HepG2 (cell line): ENCODE results near the gene PLEKHN1. TPM values are rescaled to one million over a fixed set of nuclear protein-coding genes. Genes with fewer than 3 reads are reported as not detected.

Experiments used
- GATAD2A ChIP-seq: IDR thresholded peaks from 2 replicates; pipeline ENCODE4 v1.6.1; 2016
- HMG20B ChIP-seq: conservative IDR thresholded peaks from 2 replicates; pipeline ENCODE4 v1.6.1; 2016; ENCODE audit warnings: missing genetic modification reagents, missing compliant biosample characterization
- MIER2 ChIP-seq: IDR thresholded peaks from 2 replicates; pipeline ENCODE4 v1.6.1; 2016; ENCODE audit warnings: missing biosample characterization, missing genetic modification reagents
- MXD4 ChIP-seq: IDR thresholded peaks from 2 replicates; pipeline ENCODE4 v1.6.1; 2016; ENCODE audit warnings: mild to moderate bottlenecking, missing biosample characterization, missing genetic modification reagents
- SRSF9 ChIP-seq: fragments of 200-400 bp; formaldehyde crosslinking; IDR thresholded peaks from 2 replicates; pipeline ENCODE4 v1.6.1; 2018; ENCODE audit warnings: borderline replicate concordance, mild to moderate bottlenecking, low read depth, low read length; ENCODE audit not compliant: insufficient read depth, poor library complexity, severe bottlenecking
- TGIF2 ChIP-seq: IDR thresholded peaks from 2 replicates; pipeline ENCODE4 v1.6.1; 2016; ENCODE audit warnings: control low read depth, missing compliant biosample characterization
- ZFP1 ChIP-seq: IDR thresholded peaks from 2 replicates; pipeline ENCODE4 v1.6.1; 2016
- ZFP41 ChIP-seq: sonication (generic); formaldehyde crosslinking; IDR thresholded peaks from 2 replicates; pipeline ENCODE4 v1.4.0; 2020; ENCODE audit warnings: mild to moderate bottlenecking, missing genetic modification reagents, borderline replicate concordance
- ZNF296 ChIP-seq: sonication (generic); formaldehyde crosslinking; conservative IDR thresholded peaks from 2 replicates; pipeline ENCODE4 v1.5.0; 2020; ENCODE audit warnings: mild to moderate bottlenecking, missing genetic modification reagents
- ZNF430 ChIP-seq: sonication (generic); formaldehyde crosslinking; IDR thresholded peaks from 2 replicates; pipeline ENCODE4 v1.9.0; 2021; ENCODE audit warnings: mild to moderate bottlenecking, missing genetic modification reagents
- ZNF552 ChIP-seq: sonication (generic); formaldehyde crosslinking; IDR thresholded peaks from 2 replicates; pipeline ENCODE4 v1.9.0; 2022; ENCODE audit warnings: missing genetic modification reagents, mild to moderate bottlenecking, borderline replicate concordance
- ZNF629 ChIP-seq: sonication (generic); formaldehyde crosslinking; conservative IDR thresholded peaks from 2 replicates; pipeline ENCODE4 v1.5.0; 2020; ENCODE audit warnings: missing genetic modification reagents
- ZNF768 ChIP-seq: sonication (generic); formaldehyde crosslinking; IDR thresholded peaks from 2 replicates; pipeline ENCODE4 v1.4.0; 2020; ENCODE audit warnings: missing genetic modification reagents
- ZNF777 ChIP-seq: sonication (generic); formaldehyde crosslinking; IDR thresholded peaks from 2 replicates; pipeline ENCODE4 v1.4.0; 2020; ENCODE audit warnings: missing genetic modification reagents
- ZSCAN21 ChIP-seq: sonication (generic); formaldehyde crosslinking; IDR thresholded peaks from 2 replicates; pipeline ENCODE4 v1.8.0; 2022; ENCODE audit warnings: mild to moderate bottlenecking, missing genetic modification reagents, moderate library complexity, borderline replicate concordance
- polyA plus RNA-seq, 8 experiments: library from polyadenylated mRNA; depleted of rRNA in 3 of 8; stranded (reverse) in 7 of 8; unstranded in 1 of 8; fragments of >200 nt; fragmentation: Illumina TruSeq in 4 of 8; extraction: Trizol in 4 of 8; gene quantifications; 2 replicates each; pipeline versions ENCODE4 v1.2.1 to v1.2.3, GENCODE V29; 2011 to 2016; ENCODE audit warnings: low read depth in 4 of 8, missing spikeins in 1 of 8, mixed read lengths in 1 of 8; ENCODE audit not compliant: insufficient read depth in 1 of 8
- total RNA-seq, 5 experiments: library from RNA; depleted of rRNA; stranded (reverse); fragments of >200 nt; fragmentation: Illumina TruSeq; extraction: Trizol; gene quantifications; 2 replicates each; pipeline ENCODE4 v1.2.3, GENCODE V29; 2016; ENCODE audit warnings: low read depth in 1 of 5
- TF ChIP-seq, protein P1 (sequence below): sonication (generic); formaldehyde crosslinking; IDR thresholded peaks from 2 replicates; pipeline ENCODE4 v1.5.0; 2020; ENCODE audit warnings: mild to moderate bottlenecking, missing genetic modification reagents
- TF ChIP-seq, protein P2 (sequence below): sonication (generic); IDR thresholded peaks from 2 replicates; pipeline ENCODE4 v1.6.1; 2016; ENCODE audit warnings: low read depth, borderline replicate concordance
- TF ChIP-seq, protein P3 (sequence below): sonication (generic); formaldehyde crosslinking; IDR thresholded peaks from 2 replicates; pipeline ENCODE4 v1.8.1; 2023; ENCODE audit warnings: mild to moderate bottlenecking, moderate library complexity, missing genetic modification reagents
- TF ChIP-seq, protein P4 (sequence below): sonication (generic); formaldehyde crosslinking; IDR thresholded peaks from 2 replicates; pipeline ENCODE4 v1.5.0; 2020; ENCODE audit warnings: missing genetic modification reagents
- TF ChIP-seq, protein P5 (sequence below): sonication (generic); formaldehyde crosslinking; IDR thresholded peaks from 2 replicates; pipeline ENCODE4 v1.4.0; 2020; ENCODE audit warnings: low read depth, mild to moderate bottlenecking, missing genetic modification reagents

Gene PLEKHN1
- total and polyA plus RNA-seq, 2 of the 13 experiments (the other 11 are each of a cell fraction or from before 2014, with no cell fraction given): 0.42 to 0.58 TPM

DNA sequence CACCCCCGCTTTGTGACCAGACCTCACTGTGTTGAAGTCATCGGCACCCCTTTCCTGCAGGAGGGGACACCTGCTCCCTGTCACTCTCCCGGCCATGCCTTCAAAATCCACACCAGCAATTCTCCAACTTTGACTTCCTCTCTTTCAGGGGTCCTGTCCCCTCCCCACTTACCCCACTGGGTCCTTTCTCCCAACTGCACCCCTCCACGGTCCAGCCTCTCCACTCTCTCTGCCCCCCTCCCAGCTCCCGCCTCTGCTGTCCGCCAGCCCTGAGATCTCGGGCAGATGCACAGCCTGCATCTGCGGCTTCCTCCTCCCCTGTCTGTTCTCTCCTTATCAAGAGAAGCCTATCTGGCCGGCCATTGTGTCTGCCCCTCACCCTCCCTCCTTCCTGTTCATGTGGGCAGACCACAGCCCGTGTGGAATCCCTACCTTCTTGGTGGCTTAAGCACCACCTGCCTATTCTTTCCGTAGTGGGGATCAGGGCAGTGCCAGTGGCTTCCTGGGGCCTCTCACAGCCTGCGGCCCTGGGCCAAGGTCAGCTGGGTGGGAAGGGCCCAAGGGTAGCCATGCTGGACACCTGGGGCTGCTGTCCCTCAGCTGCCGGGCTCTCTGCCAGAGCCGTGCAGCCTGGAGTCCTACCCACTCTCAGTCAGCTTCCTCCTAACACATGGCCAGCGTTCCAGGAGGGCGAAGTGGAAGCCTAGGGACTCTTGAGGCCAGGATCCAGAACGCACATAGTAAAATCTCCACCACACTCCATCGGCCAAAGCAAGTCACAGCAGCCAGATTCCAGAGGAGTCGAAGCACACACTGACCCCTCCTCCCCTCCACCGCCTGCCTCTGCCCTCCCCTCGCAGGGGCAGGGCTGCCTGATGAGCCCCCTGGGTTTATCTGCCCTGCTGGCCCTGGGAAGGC lies 38.8 kb downstream of the PLEKHN1 start (continued):
- TF ChIP-seq, protein P1, sequence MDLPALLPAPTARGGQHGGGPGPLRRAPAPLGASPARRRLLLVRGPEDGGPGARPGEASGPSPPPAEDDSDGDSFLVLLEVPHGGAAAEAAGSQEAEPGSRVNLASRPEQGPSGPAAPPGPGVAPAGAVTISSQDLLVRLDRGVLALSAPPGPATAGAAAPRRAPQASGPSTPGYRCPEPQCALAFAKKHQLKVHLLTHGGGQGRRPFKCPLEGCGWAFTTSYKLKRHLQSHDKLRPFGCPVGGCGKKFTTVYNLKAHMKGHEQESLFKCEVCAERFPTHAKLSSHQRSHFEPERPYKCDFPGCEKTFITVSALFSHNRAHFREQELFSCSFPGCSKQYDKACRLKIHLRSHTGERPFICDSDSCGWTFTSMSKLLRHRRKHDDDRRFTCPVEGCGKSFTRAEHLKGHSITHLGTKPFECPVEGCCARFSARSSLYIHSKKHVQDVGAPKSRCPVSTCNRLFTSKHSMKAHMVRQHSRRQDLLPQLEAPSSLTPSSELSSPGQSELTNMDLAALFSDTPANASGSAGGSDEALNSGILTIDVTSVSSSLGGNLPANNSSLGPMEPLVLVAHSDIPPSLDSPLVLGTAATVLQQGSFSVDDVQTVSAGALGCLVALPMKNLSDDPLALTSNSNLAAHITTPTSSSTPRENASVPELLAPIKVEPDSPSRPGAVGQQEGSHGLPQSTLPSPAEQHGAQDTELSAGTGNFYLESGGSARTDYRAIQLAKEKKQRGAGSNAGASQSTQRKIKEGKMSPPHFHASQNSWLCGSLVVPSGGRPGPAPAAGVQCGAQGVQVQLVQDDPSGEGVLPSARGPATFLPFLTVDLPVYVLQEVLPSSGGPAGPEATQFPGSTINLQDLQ (CRISPR knock-in tag): peak; percentile 41; the same call in 1 of the 2 replicates
- TF ChIP-seq ZNF296 (CRISPR knock-in tag) (peak; percentile 80; the same call in 1 of the 2 replicates), ZNF552 (CRISPR knock-in tag) (no peak), TGIF2 (CRISPR knock-in tag) (peak; percentile 33; the same call in 1 of the 2 replicates), MXD4 (0 out of 2 replicates have a peak, but pooled peaks have one; percentile 43), ZNF777 (CRISPR knock-in tag) (no peak), SRSF9 (no peak), ZFP41 (no peak), HMG20B (0 out of 2 replicates have a peak, but pooled peaks have one; percentile 29), MIER2 (CRISPR knock-in tag) (peak; percentile 15; the same call in 1 of the 2 replicates), ZSCAN21 (no peak; the same call in 1 of the 2 replicates), ZNF768 (CRISPR knock-in tag) (peak; percentile 33; the same call in 1 of the 2 replicates), ZFP1 (CRISPR knock-in tag) (no peak), GATAD2A (CRISPR knock-in tag) (peak; percentile 75), ZNF629 (CRISPR knock-in tag) (0 out of 2 replicates have a peak, but pooled peaks have one; percentile 4), ZNF430 (peak; percentile 52)
- TF ChIP-seq, protein P2, sequence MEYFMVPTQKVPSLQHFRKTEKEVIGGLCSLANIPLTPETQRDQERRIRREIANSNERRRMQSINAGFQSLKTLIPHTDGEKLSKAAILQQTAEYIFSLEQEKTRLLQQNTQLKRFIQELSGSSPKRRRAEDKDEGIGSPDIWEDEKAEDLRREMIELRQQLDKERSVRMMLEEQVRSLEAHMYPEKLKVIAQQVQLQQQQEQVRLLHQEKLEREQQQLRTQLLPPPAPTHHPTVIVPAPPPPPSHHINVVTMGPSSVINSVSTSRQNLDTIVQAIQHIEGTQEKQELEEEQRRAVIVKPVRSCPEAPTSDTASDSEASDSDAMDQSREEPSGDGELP: peak; percentile 88; the same call in 1 of the 2 replicates
- TF ChIP-seq, protein P3, sequence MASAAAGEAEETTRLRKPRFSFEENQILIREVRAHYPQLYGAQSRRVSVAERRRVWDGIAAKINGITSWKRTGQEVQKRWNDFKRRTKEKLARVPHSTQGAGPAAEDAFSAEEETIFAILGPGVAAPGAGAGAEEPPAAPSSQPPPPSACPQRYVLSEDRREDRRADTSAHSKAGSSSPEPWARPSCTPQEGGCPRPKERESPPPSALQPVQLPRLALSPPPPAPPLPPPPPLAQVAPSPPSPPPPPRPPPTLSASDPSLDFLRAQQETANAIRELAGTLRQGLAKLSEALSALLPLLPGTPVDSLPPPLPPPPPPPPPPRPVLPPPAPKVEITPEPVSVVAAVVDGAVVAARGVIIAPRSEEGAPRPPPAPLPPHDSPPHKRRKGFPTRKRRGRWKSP (CRISPR knock-in tag): 0 out of 2 replicates have a peak, but pooled peaks have one; percentile 46
- TF ChIP-seq, protein P4, sequence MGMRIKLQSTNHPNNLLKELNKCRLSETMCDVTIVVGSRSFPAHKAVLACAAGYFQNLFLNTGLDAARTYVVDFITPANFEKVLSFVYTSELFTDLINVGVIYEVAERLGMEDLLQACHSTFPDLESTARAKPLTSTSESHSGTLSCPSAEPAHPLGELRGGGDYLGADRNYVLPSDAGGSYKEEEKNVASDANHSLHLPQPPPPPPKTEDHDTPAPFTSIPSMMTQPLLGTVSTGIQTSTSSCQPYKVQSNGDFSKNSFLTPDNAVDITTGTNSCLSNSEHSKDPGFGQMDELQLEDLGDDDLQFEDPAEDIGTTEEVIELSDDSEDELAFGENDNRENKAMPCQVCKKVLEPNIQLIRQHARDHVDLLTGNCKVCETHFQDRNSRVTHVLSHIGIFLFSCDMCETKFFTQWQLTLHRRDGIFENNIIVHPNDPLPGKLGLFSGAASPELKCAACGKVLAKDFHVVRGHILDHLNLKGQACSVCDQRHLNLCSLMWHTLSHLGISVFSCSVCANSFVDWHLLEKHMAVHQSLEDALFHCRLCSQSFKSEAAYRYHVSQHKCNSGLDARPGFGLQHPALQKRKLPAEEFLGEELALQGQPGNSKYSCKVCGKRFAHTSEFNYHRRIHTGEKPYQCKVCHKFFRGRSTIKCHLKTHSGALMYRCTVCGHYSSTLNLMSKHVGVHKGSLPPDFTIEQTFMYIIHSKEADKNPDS (CRISPR knock-in tag): no peak
- TF ChIP-seq, protein P5, sequence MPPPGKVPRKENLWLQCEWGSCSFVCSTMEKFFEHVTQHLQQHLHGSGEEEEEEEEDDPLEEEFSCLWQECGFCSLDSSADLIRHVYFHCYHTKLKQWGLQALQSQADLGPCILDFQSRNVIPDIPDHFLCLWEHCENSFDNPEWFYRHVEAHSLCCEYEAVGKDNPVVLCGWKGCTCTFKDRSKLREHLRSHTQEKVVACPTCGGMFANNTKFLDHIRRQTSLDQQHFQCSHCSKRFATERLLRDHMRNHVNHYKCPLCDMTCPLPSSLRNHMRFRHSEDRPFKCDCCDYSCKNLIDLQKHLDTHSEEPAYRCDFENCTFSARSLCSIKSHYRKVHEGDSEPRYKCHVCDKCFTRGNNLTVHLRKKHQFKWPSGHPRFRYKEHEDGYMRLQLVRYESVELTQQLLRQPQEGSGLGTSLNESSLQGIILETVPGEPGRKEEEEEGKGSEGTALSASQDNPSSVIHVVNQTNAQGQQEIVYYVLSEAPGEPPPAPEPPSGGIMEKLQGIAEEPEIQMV (CRISPR knock-in tag): peak; percentile 49; the same call in 1 of the 2 replicates
